Right hindlimb (tissue), 1 donor: ENCODE data around the gene WDPCP.
"Not testable (repeated sequence)": the region's sequence is repeated elsewhere in the genome, so short reads cannot be mapped to it uniquely, and the experiment has no call there.

ENCODE experiments used
- DNase-seq: peaks from one replicate; pipeline ENCODE4 v3.0.0-alpha.2; 2018

The WDPCP gene

DNA sequence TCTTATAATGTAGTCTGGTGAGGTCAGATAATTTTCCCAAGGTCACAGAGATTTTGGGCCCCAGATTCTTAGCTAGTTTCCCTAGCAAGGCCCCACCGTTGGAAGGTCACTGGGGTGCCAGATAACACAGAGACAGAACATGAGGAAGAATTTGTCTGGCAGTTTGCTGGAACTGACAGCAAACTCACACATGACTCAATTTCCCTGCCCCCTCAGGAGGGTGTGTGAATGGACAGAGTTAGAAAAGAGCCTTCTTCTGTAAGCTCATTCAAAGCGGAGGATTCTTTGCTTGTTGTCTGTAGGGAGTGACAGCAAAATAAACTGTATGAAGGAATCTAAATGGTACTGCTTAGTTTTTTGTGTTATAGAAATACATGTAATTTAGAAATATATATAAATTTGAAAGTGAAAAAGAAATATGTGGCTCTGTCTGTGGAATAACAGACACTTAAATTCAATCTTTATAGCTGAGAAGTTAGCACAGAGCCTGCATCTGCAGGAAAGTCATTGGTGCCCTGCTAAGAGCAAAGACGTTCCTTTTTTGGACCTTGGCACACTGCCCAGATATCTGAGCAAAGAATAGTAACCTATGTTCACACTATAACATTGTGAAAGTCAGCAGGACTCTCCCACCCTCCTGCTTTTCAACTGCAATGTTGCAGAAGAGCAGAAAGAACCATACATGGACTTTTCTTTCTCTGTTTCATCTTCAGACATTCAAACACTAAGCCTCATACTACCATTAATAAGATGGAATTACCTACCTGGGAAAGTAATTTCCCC, 2.5 kb upstream of the WDPCP start:
- no peak for DNase-seq

GRCh38 chr2:63589148-63589958, 1.1 kb upstream of the WDPCP start:
- DNase-seq = no peak

GRCh38 chr2:63587814-63588384, 378 bp downstream of the WDPCP start:
- no peak for DNase-seq

- no peak for DNase-seq
These were observed 5.4 kb downstream of the WDPCP start for GRCh38 chr2:63582873-63583272.

DNA sequence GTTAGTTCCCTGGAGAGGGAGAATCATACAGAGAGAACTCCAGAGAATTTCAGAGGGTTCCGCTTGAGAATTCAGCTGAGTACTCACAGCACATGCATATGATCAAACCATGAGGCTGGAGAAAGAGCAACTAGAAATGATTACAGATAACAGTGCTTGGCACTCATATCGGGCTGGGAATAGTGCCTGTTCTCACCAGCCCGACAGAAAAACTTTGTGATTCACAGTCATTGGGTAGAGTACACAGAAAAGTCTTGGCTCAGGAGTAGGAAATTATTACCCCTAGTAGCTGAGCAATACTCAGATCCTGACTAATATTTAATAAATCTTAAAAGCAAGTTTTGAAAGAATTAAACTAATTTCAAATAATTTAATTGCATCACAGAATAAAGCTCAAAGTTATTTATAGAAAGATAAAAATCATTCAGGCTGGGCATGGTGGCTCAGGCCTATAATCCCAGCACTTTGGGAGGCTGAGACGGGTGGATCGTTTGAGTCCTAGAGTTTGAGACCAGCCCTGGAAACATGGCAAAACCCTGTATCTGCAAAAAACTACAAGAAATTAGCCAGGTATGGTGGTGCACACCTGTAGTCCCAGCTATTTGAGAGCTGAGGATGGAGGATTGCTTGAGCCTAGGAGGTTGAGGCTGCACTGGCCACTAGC, 6.8 kb downstream of the WDPCP start:
- no peak for DNase-seq

DNA sequence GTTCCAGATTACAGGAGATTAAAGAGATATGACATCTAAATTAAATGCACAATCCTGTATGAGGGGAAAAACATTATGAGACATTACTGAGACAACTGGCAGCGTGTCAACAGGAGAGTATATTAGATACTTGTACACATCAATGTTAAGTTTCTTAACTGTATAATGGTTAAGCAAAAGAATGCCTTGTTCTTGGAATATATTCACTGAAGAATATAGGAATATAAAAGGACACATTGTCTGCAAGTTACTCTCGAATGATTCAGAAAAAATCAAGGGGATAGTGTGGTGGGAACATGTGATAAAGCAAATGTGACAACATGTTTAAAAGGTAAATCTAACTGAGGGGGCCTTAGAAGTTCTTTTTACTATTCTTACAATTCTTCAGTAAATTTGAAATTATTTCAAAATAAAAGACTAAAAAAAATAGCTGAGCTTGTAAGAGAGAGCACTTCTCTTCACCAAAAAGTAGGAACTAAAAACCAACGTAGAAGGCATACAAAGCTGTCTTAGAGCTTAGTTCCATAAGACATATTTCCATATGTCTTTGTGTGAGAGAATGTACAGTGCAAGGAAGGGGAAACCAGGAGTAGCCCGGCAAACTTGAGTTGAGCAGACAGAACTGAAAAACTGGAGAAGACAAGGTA, 7.5 kb downstream of the WDPCP start:
- no peak for DNase-seq

DNA sequence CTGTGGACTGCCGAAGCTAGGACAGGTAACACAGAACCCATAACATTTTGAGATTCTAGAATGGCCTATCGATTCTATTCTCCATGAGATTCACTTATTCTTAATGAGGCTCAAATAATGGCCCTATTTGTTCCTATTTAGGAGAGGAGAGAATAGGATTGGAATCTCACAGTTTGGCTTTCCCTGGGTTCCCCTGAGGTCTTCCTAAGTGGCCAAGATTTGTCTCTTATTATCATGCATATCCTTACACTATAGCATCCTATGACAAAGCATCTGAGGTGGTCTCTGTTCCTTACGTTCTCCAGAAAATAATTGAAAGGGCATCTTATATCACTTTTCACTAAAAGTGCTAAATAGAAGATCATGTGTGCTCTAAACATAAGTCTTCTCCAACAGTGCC, 9.5 kb downstream of the WDPCP start:
- DNase-seq = no peak

DNA sequence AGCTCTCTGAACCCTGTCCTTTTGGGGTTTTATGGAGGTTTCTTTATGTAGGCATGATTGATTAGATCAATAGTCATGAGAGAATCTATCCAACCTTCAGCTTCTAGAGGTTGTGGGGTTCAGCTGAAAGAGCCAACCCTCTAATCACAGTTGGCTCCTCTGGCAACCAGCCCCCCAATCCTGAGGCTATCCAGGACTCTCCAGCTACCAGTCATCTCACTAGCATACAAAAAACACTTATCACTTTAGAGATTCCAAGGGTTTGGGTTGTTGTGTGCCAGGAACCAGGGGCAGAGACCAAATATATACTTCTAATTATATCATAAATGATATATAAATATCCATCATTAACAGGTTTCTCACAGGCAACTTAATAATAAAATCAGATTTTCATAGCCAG, 11.7 kb downstream of the WDPCP start:
- DNase-seq = no peak

DNA sequence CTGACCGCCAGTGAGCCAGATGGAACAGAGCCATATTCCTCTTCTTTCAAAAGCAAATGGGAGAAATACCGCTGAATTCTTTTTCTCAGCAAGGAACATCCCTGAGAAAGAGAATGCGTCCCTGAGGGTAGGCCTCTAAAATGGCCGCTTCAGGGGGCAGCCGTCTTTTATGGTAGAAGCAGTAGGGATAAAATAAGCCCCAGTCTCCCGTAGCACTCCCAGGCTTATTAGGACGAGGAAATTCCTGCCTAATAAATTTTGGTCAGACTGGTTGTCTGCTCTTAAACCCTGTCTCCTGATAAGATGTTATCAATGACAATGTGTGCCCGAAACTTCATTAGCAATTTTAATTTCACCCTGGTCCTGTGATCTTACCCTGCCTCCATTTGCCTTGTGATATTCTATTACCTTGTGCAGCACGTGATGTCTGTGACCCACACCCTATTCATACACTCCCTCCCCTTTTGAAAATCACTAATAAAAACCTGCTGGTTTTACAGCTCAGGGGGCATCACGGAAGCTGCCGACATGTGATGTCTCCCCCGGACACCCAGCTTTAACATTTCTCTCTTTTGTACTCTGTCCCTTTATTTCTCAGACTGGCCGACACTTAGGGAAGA, 14.4 kb downstream of the WDPCP start:
- DNase-seq = not testable (repeated sequence)

- DNase-seq = not testable (repeated sequence)
These were observed 15.3 kb downstream of the WDPCP start for GRCh38 chr2:63573026-63573425.

- DNase-seq = no peak
These were observed 16.3 kb downstream of the WDPCP start for GRCh38 chr2:63572001-63572400.

DNA sequence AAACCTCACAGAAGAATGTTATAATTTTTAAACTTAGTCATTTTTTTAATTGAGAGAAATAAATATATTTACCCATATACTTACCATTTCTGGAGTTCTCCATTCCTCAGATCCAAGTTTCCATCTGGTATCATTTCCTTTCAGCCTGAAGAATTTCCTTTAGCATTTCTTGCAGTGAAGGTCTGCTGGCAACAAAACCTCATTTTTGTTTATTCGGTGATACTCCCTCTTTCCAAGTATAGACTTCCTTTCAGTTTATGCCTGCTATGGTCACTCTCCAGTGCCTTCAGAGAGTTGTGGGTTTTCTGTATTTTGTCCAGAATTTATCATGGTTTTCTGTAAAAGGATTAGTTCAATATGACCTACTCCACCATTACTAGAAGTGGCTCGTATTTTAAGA, 17.0 kb downstream of the WDPCP start:
- no peak for DNase-seq

DNA sequence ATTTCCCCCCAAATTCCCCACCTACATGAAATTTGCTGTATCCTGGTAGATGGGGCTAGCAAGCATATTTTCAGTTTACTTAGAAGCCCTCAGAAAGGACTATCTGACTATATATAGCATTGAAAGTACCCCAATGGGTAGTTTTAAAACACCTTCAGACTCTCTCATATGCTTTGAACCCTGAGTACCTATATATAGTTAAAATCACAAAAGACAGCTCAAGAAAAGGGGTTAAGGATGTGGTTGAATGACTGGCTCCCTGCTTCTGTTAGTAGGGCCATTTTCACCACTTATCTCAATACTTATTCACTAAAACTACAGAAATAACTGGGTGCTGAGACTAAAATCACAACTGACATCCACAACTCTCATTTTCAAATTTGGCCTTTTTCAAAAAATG, 18.5 kb downstream of the WDPCP start:
- DNase-seq = no peak

DNA sequence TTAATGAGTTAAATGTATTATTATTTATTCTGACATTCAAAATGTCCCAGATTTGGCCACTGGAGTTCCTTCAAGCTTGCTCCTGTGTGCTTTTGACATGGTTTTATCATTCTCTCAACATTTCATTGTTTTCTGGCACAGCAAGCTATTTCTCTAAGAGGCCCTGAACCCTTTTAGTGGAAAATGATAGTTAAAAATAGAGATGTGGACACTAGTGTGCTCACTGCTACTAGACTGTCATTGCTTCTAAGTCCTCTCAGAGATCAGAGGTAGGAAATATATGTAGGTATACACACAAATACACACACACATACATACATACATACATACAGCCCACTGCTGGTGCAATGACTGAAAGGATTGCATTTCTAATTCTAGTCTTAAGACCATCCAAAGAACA, 25.5 kb downstream of the WDPCP start:
- no peak for DNase-seq

GRCh38 chr2:63558922-63559321, 29.4 kb downstream of the WDPCP start:
- not testable (repeated sequence) for DNase-seq

DNA sequence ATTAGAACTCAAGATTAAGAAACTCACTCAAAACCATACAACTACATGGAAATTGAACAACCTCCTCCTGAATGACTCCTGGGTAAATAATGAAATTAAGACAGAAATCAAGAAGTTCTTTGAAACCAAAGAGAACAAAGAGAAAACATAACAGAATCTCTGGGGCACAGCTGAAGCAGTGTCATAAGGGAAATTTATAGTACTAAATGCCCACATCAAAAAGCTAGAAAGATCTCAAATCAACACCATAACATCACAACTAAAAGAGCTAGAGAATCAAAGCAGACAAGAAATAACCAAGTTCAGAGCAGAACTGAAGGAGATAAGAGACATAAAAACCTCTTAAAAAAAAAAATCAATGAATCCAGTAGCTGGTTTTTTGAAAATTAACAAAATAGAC, 30.5 kb downstream of the WDPCP start:
- not testable (repeated sequence) for DNase-seq

DNA sequence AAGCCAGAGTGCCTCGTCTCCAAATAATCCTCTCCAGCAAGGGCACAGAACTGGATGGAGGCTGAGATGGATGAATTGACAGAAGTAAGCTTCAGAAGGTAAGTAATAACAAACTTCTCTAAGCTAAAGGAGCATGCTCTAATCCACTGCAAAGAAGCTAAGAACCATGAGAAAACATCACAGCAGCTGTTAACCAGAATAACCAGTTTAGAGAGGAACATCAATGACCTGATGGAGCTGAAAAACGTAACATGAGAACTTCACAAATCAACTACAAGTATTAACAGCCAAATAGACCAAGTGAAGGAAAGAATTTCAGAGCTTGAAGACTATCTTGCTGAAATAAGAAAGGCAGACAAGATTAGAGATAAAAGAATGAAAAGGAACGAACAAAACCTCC, 32.3 kb downstream of the WDPCP start:
- DNase-seq = no peak

DNA sequence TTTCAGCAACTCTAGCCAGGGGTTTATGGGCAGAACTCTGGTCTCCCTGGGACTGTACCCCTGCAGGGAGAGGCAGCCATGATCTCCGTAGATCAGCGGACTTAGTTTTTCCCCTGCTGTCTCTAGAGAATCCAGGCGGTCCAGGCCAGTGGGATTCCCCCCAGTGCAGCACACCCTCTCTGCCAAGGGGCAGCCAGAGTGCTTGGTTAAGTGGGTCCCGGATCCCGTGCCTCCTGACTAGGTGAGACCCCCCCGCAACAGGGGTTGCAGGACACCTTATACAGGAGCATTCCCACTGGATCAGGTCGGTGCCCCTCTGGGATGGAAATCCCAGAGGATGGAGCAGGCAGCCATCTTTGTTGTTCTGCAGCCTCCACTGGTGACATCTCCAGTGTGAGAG, 33.0 kb downstream of the WDPCP start:
- DNase-seq = no peak

- no peak for DNase-seq
These were observed 35.2 kb downstream of the WDPCP start for GRCh38 chr2:63553049-63553448.

DNA sequence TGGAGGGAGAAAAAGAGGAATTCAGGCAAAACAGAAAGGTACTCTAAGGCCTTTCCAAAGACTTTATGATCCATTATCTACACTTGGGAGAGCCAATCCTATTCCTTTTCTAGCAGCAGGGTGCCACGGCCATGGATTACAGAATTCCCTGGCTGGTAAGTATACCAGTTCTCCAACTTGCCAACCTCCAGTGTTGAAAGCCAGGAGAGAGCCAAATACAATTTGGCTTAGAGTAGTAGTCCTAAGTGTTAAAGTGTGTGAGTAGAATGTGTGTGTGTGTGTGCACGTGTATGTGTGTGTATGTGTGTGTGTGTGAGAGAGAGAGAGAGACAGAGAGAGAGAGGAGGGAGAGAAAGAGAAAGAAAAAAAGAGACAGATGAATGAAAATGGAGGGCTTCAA, 43.3 kb downstream of the WDPCP start:
- DNase-seq = no peak

GRCh38 chr2:63544017-63544627, 44.2 kb downstream of the WDPCP start:
- no peak for DNase-seq
